Prostate gland (tissue), 2 donors: ENCODE measurements around the gene MZB1. TPM values are rescaled to one million over a fixed set of nuclear protein-coding genes. Genes with fewer than 3 reads are reported as not detected.
"Not testable (repeated sequence)": the region's sequence is repeated elsewhere in the genome, so short reads cannot be mapped to it uniquely, and the experiment has no call there.

Experiments
- DNase-seq: peaks from one replicate; pipeline ENCODE4 v3.0.0-alpha.2; 2019; ENCODE audit warnings: low spot score
- H3K27ac ChIP-seq, 2 donors: fragments of 200-600 bp; sonication (generic); 2 replicates each; pipeline ENCODE4 v1.5.1; 2017 to 2019
- H3K27me3 ChIP-seq: fragments of 200-600 bp; sonication (generic); replicated peaks from 2 replicates; pipeline ENCODE4 v1.5.1; 2019; ENCODE audit not compliant: insufficient read depth
- H3K36me3 ChIP-seq, 2 donors: fragments of 200-600 bp; sonication (generic); 1 replicate in 1 of 2; 2 replicates in 1 of 2; pipeline versions ENCODE4 v1.5.1 to v1.8.1; 2017 to 2019
- H3K4me1 ChIP-seq: fragments of 200-600 bp; sonication (generic); replicated peaks from 2 replicates; pipeline ENCODE4 v1.5.1; 2019
- H3K4me3 ChIP-seq, 2 donors: fragments of 200-600 bp; sonication (generic); 2 replicates each; pipeline ENCODE4 v1.5.1; 2017 to 2019
- H3K9me3 ChIP-seq: fragments of 200-600 bp; sonication (generic); 2 replicates; pipeline ENCODE4 v1.5.1; 2017
- CTCF ChIP-seq, 4 experiments: fragments of 200-600 bp in 2 of 4; fragments of 450-650 bp in 2 of 4; sonication (generic) in 2 of 4; IDR thresholded peaks; 1 replicate in 3 of 4; 2 replicates in 1 of 4; pipeline ENCODE4 v1.5.1; 2016 to 2019; ENCODE audit warnings: antibody characterized with exemption in 4 of 4, mild to moderate bottlenecking in 2 of 4, moderate library complexity in 2 of 4
- POLR2A ChIP-seq: fragments of 450-650 bp; IDR thresholded peaks from one replicate; pipeline ENCODE4 v1.6.1; 2016; ENCODE audit warnings: antibody characterized with exemption, mild to moderate bottlenecking
- POLR2AphosphoS5 ChIP-seq: sonication (generic); formaldehyde crosslinking; IDR thresholded peaks from one replicate; pipeline ENCODE4 v1.6.1; 2017; ENCODE audit warnings: antibody characterized with exemption
- WGBS: methylation state at CpG from one replicate; pipeline ENCODE4 v1.1.5; 2018; 5-methylcytosine and 5-hydroxymethylcytosine counted together
- intact Hi-C: fragments of 100-400 bp; cut with DNase I; formaldehyde crosslinking; loops from one replicate; pipeline ENCODE4 v1.14.2; 2022
- total RNA-seq, 2 donors: library from RNA; depleted of rRNA; stranded (reverse); fragments of >200 nt; gene quantifications; one replicate each; pipeline ENCODE4 v1.1.0, GENCODE V29; 2016

MZB1 gene
- total RNA-seq, 2 donors from 2014 or later: 2.7 to 4.3 TPM

GRCh38 chr5:139361835-139362429 is 27.8 kb downstream of the MZB1 start:
- Histone ChIP-seq H3K4me1 (no peaks in the 10 kb centered on the region), H3K27ac (no peak overlapping the region), H3K4me3 (no peak overlapping the region), H3K36me3 (peaks cover 3 to 15% of the 10 kb centered on the region in 2 donors), H3K9me3 (no peaks in the 10 kb centered on the region), H3K27me3 (no peaks in the 10 kb centered on the region)
- 82% methylated on average over 6 of the region's 6 CpGs for WGBS
- DNase-seq: no peak
- intact Hi-C loops: no loop called here
- TF ChIP-seq POLR2A (no peak), POLR2AphosphoS5 (no peak), CTCF (IDR thresholded peaks at IDR 0.05) (no peak)

DNA sequence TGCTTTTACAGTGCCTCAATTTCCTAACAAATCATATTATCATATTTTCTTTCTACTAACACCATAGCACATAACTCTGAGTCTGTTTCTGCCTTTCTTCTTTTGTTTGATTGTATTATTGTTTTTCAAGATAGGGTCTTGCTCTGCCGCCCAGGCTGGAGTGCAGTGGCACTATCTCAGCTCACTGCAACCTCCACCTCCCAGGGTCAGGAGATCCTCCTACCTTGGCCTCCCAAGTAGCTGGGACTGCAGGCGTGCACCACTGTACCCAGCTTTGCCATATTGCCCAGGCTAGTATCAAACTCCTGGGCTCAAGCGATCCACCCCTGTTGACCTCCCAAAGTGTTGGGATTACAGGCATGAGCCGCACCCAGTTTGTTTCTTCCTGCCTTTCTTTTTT is 29.3 kb downstream of the MZB1 start:
- WGBS: 99% methylated on average over 4 of the region's 4 CpGs
- no peak overlapping the region for H3K4me3 ChIP-seq
- DNase-seq: no peak
- H3K36me3 ChIP-seq: peaks cover 0 to 2% of the 10 kb centered on the region in 2 donors
- no peaks in the 10 kb centered on the region for H3K27me3 ChIP-seq
- no peak overlapping the region for H3K27ac ChIP-seq
- H3K9me3 ChIP-seq: no peaks in the 10 kb centered on the region
- intact Hi-C loops: no loop called here
- TF ChIP-seq POLR2A (no peak), POLR2AphosphoS5 (no peak), CTCF (IDR thresholded peaks at IDR 0.05) (no peak)
- no peaks in the 10 kb centered on the region for H3K4me1 ChIP-seq

GRCh38 chr5:139358064-139358463 is 31.6 kb downstream of the MZB1 start:
- H3K27ac ChIP-seq: no peak overlapping the region
- DNase-seq: no peak
- intact Hi-C loops: no loop called here
- no peaks in the 10 kb centered on the region for H3K36me3 ChIP-seq
- H3K27me3 ChIP-seq: no peaks in the 10 kb centered on the region
- H3K4me3 ChIP-seq: no peak overlapping the region
- H3K9me3 ChIP-seq: no peaks in the 10 kb centered on the region
- no peak for TF ChIP-seq POLR2AphosphoS5
- TF ChIP-seq CTCF (IDR thresholded peaks at IDR 0.05): no peak
- TF ChIP-seq POLR2A: no peak
- H3K4me1 ChIP-seq: no peaks in the 10 kb centered on the region

DNA sequence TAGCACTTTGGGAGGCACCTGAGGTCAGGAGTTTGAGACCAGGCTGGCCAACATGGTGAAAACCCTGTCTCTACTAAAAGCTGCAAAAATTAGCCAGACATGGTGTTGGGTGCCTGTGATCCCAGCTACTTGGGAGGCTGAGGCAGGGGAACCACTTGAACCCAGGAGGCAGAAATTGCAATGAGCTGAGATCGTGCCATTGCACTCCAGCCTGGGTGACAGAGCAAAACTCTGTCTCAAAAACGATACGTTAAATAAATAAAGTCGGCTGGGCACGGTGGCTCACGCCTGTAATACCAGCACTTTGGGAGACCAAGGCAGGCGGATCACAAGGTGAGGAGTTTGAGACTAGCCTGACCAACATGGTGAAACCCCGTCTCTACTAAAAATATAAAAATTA is 33.8 kb downstream of the MZB1 start:
- DNase-seq, H3K9me3 ChIP-seq, intact Hi-C loops, H3K4me1 ChIP-seq, H3K27ac ChIP-seq, H3K4me3 ChIP-seq, H3K36me3 ChIP-seq, H3K27me3 ChIP-seq: not testable (repeated sequence)
- WGBS: 95% methylated on average over 8 of the region's 8 CpGs

DNA sequence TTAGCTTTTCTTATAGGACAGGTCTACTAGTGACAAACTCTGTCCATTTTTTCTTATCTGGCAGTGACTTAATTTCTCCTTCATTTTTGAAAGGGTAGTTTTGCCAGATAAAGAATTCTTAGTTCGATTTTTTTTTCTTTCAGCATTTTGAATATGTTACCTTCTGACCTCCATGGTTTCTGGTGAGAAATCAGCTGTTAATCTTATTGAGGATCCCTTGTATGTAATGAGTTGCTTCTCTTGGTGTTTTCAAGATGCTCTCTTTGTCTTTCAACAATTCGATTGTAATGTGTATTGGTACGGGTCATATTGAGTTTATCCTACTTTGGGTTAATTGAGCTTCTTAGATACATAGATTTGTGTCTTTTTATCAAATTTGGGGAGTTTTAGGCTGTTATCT is 35.5 kb downstream of the MZB1 start:
- Histone ChIP-seq H3K4me1 (no peaks in the 10 kb centered on the region), H3K27ac (no peak overlapping the region), H3K27me3 (no peaks in the 10 kb centered on the region), H3K9me3 (no peaks in the 10 kb centered on the region), H3K36me3 (no peaks in the 10 kb centered on the region), H3K4me3 (no peak overlapping the region)
- DNase-seq: no peak
- intact Hi-C loops: no loop called here
- no peak for TF ChIP-seq CTCF (IDR thresholded peaks at IDR 0.05)
- no peak for TF ChIP-seq POLR2AphosphoS5
- TF ChIP-seq POLR2A: no peak
- WGBS: 98% methylated on average over 3 of the region's 3 CpGs

GRCh38 chr5:139347863-139348262 is 41.9 kb downstream of the MZB1 start:
- 93% methylated on average over 9 of the region's 9 CpGs for WGBS
- H3K9me3 ChIP-seq, H3K4me3 ChIP-seq, H3K27ac ChIP-seq, DNase-seq, H3K36me3 ChIP-seq, H3K4me1 ChIP-seq, intact Hi-C loops, H3K27me3 ChIP-seq: not testable (repeated sequence)

DNA sequence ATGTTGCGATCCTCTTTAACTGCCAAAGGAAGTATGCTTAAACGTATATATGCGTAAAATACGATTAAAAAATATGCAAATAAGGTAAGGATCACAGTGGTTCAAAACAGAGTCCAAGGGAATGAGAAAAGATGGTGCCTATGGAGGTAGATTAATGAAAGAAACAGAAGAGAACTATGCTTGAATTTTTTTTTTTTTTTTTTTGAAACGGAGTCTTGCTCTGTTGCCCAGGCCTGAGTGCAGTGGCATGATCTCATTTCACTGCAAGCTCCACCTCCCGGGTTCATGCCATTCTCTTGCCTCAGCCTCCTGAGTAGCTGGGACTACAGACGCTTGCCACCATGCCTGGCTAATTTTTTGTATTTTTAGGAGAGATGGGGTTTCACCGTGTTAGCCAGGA is 44.3 kb downstream of the MZB1 start:
- intact Hi-C loops, H3K4me3 ChIP-seq, H3K27me3 ChIP-seq, DNase-seq, H3K36me3 ChIP-seq, H3K27ac ChIP-seq, H3K9me3 ChIP-seq, H3K4me1 ChIP-seq: not testable (repeated sequence)
- 93% methylated on average over 8 of the region's 8 CpGs for WGBS
